Sciatic nerve (tissue), 2 donors: ENCODE measurements around the gene GDF9. TPM values are rescaled to one million over a fixed set of nuclear protein-coding genes. Genes with fewer than 3 reads are reported as not detected.

ENCODE experiments used
- ATAC-seq: fragments of 200-7000 bp; cut with Tn5 transposase; one replicate; pipeline ENCODE4 v1.9.1; 2020; ENCODE audit warnings: mild to moderate bottlenecking, moderate library complexity
- DNase-seq: peaks from one replicate; pipeline ENCODE4 v3.0.0-alpha.2; 2020; ENCODE audit warnings: low spot score
- intact Hi-C: fragments of 100-400 bp; cut with DNase I; formaldehyde crosslinking; loops from one replicate; pipeline ENCODE4 v1.14.2; 2022
- total RNA-seq: library from RNA; stranded (reverse); fragmentation: NEBNext Ultra II Directional; extraction: Animal tissue kit (Norgen Biotek cat#: 25700); gene quantifications from one replicate; pipeline ENCODE4 v1.2.1, GENCODE V29; 2021
- donor health status: DM: no; HTN: no; CAD: no.
- donor health status: DM: no; HTN: no; CAD: no.

Gene GDF9
- 0.40 TPM for total RNA-seq

GRCh38 chr5:132866342-132867045 lies at the start of gene GDF9, which contains the start of gene UQCRQ:
GDF9 (minus strand) TSS chr5:132866469; CDS start chr5:132864533, 1,936 bp downstream.
UQCRQ (plus strand) TSS chr5:132866642; CDS start chr5:132866882, 240 bp downstream.
- peak; percentile 95 for DNase-seq
- intact Hi-C loops = no loop called here
- ATAC-seq = peak; percentile 100

- DNase-seq (no peak), ATAC-seq (no peak)
- intact Hi-C loops = no loop called here
Measured at GRCh38 chr5:132915681-132916080, 49.4 kb upstream of the GDF9 start.

- DNase-seq (no peak), ATAC-seq (no peak)
- intact Hi-C loops = no loop called here
Measured at GRCh38 chr5:132909702-132910101, 43.4 kb upstream of the GDF9 start.

- intact Hi-C loops = no loop called here
- DNase-seq (no peak), ATAC-seq (no peak)
Measured at GRCh38 chr5:132907161-132907560, 40.9 kb upstream of the GDF9 start.

GRCh38 chr5:132905938-132906337 lies 39.7 kb upstream of the GDF9 start:
- intact Hi-C loops = no loop called here
- no peak for DNase-seq
- ATAC-seq = no peak

GRCh38 chr5:132901730-132902129 lies 35.5 kb upstream of the GDF9 start:
- no peak for ATAC-seq
- intact Hi-C loops = no loop called here
- DNase-seq = no peak

GRCh38 chr5:132901036-132901435 lies 34.8 kb upstream of the GDF9 start:
- intact Hi-C loops = no loop called here

GRCh38 chr5:132898094-132898493 lies 31.8 kb upstream of the GDF9 start:
- intact Hi-C loops = no loop called here
- DNase-seq = no peak
- no peak for ATAC-seq

More at GRCh38 chr5:132901036-132901435, 34.8 kb upstream of the GDF9 start:
- DNase-seq (no peak), ATAC-seq (no peak)

- ATAC-seq (no peak), DNase-seq (no peak)
- intact Hi-C loops = no loop called here
Measured at GRCh38 chr5:132896685-132897084, 30.4 kb upstream of the GDF9 start.

- intact Hi-C loops = no loop called here
- DNase-seq = no peak
- ATAC-seq = no peak
Measured at GRCh38 chr5:132895719-132896305, 29.5 kb upstream of the GDF9 start.

GRCh38 chr5:132890817-132891216 lies 24.5 kb upstream of the GDF9 start:
- DNase-seq (no peak), ATAC-seq (no peak)
- intact Hi-C loops = no loop called here

- intact Hi-C loops = no loop called here
- DNase-seq = no peak
- no peak for ATAC-seq
Measured at GRCh38 chr5:132889501-132889900, 23.2 kb upstream of the GDF9 start.

- DNase-seq (no peak), ATAC-seq (no peak)
- intact Hi-C loops = no loop called here
Measured at GRCh38 chr5:132887283-132887682, 21.0 kb upstream of the GDF9 start.

- no peak for DNase-seq
- intact Hi-C loops = no loop called here
- no peak for ATAC-seq
Measured at GRCh38 chr5:132886064-132886823, 20.0 kb upstream of the GDF9 start.

GRCh38 chr5:132884548-132884947 lies 18.3 kb upstream of the GDF9 start:
- ATAC-seq (no peak), DNase-seq (no peak)
- intact Hi-C loops = no loop called here

GRCh38 chr5:132883261-132883834 lies 17.1 kb upstream of the GDF9 start:
- no peak for DNase-seq
- ATAC-seq = peak; percentile 84
- intact Hi-C loops = no loop called here

GRCh38 chr5:132877938-132878337 lies 11.7 kb upstream of the GDF9 start:
- intact Hi-C loops = no loop called here
- no peak for DNase-seq
- no peak for ATAC-seq

GRCh38 chr5:132877466-132877865 lies 11.2 kb upstream of the GDF9 start:
- intact Hi-C loops = no loop called here
- ATAC-seq (no peak), DNase-seq (no peak)

- DNase-seq (no peak), ATAC-seq (no peak)
- intact Hi-C loops = no loop called here
Measured at GRCh38 chr5:132876020-132876759, 9.9 kb upstream of the GDF9 start.
